Neural crest cell (in vitro differentiated cells): ENCODE results near the gene TAF4. TPM values are rescaled to one million over a fixed set of nuclear protein-coding genes. Genes with fewer than 3 reads are reported as not detected.

ENCODE experiments used
- DNase-seq: peaks from one replicate; pipeline ENCODE4 v3.0.0; 2021; ENCODE audit warnings: low read depth, mixed read lengths, low spot score
- H3K27ac Mint-ChIP-seq: one replicate; pipeline ENCODE4 v1.8.0; 2021; ENCODE audit warnings: mild to moderate bottlenecking, mixed read lengths; ENCODE audit not compliant: unreplicated experiment
- H3K27me3 Mint-ChIP-seq: 2 replicates; pipeline ENCODE4 v1.8.0; 2021; ENCODE audit warnings: low read depth, mild to moderate bottlenecking, mixed read lengths
- H3K36me3 Mint-ChIP-seq: 2 replicates; pipeline ENCODE4 v1.8.0; 2021; ENCODE audit warnings: low read depth, mild to moderate bottlenecking, mixed read lengths
- H3K4me1 Mint-ChIP-seq: 2 replicates; pipeline ENCODE4 v1.8.0; 2021; ENCODE audit warnings: mixed read lengths
- H3K4me3 Mint-ChIP-seq: one replicate; pipeline ENCODE4 v1.8.0; 2021; ENCODE audit warnings: mild to moderate bottlenecking, mixed read lengths
- H3K9me3 Mint-ChIP-seq: 2 replicates; pipeline ENCODE4 v1.8.0; 2021; ENCODE audit warnings: mixed read lengths
- total RNA-seq: library from RNA; stranded (reverse); gene quantifications from 2 replicates; pipeline ENCODE4 v1.2.1, GENCODE V29; 2021
- TF ChIP-seq, protein P1 (sequence below): fragments of 200-600 bp; sonication (generic); conservative IDR thresholded peaks from 2 replicates; pipeline ENCODE4 v1.5.0; 2021; ENCODE audit warnings: antibody characterized with exemption, mild to moderate bottlenecking

TAF4 gene
- total RNA-seq, 1 donor from 2014 or later: 33.6 TPM

DNA sequence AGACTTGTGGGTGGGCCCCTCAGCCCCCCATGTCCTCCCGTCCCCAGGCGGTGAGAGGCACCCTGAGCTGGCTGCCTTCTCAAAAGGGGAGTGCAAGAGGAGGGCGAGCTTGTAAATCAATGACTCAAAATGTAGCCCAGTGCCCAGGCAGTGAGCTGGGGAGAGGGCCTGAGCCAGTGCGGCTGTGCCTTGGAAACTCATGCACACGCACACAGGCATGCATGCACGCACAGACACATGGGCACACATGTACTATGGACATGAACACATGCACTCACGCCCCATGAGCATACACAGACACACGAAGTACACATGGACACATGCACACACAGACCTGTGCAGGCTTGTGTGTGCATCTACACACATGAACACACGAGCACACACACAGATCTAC, 133.5 kb downstream of the TAF4 start:
- Mint-ChIP-seq H3K4me3 (no peak overlapping the region), H3K36me3 (peaks cover 2% of the 10 kb centered on the region), H3K9me3 (no peaks in the 10 kb centered on the region), H3K4me1 (no peaks in the 10 kb centered on the region), H3K27ac (no peak overlapping the region), H3K27me3 (no peaks in the 10 kb centered on the region)
- no peak for DNase-seq
- TF ChIP-seq, protein P1, sequence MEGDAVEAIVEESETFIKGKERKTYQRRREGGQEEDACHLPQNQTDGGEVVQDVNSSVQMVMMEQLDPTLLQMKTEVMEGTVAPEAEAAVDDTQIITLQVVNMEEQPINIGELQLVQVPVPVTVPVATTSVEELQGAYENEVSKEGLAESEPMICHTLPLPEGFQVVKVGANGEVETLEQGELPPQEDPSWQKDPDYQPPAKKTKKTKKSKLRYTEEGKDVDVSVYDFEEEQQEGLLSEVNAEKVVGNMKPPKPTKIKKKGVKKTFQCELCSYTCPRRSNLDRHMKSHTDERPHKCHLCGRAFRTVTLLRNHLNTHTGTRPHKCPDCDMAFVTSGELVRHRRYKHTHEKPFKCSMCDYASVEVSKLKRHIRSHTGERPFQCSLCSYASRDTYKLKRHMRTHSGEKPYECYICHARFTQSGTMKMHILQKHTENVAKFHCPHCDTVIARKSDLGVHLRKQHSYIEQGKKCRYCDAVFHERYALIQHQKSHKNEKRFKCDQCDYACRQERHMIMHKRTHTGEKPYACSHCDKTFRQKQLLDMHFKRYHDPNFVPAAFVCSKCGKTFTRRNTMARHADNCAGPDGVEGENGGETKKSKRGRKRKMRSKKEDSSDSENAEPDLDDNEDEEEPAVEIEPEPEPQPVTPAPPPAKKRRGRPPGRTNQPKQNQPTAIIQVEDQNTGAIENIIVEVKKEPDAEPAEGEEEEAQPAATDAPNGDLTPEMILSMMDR: no peak

DNA sequence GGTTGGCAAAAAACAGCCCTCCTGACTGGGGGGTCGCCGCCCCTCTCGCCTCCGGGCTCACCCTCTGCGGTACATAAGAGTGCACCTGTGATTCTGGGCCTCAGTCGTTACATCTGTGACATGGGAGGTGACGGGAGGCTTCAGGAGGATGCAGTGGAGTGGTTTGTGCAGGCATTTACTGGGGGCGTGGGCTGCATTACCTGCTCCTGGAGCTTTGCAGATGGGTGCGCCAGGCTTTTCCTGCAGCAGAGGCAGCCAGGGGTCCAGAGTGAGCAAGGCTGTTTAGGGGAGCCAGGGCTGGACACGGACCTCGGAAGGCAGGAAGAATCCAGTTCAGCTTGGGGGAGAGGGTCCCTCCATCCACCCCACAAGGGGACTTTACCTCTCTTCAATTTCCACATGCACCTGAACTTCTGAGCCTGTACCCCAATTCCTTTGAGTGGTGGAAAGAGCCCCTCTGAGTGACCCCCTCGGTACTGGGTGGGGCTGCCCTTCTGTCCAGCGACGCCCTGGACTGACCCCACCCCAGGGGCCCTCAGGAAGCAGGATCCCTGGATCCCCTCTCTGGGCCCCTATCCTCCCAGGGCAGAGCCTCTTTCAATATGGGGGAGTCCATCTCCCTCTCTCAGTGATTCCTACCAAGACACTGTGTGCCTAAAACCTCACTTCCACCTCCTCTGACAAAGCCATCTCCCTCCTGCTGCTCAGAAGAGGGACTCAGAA, 134.0 kb downstream of the TAF4 start:
- H3K9me3 Mint-ChIP-seq: no peaks in the 10 kb centered on the region
- H3K27ac Mint-ChIP-seq: no peak overlapping the region
- DNase-seq: no peak
- no peak overlapping the region for H3K4me3 Mint-ChIP-seq
- no peaks in the 10 kb centered on the region for H3K4me1 Mint-ChIP-seq
- TF ChIP-seq, protein P1: no peak
- H3K27me3 Mint-ChIP-seq: no peaks in the 10 kb centered on the region
- H3K36me3 Mint-ChIP-seq: peaks cover 2% of the 10 kb centered on the region

DNA sequence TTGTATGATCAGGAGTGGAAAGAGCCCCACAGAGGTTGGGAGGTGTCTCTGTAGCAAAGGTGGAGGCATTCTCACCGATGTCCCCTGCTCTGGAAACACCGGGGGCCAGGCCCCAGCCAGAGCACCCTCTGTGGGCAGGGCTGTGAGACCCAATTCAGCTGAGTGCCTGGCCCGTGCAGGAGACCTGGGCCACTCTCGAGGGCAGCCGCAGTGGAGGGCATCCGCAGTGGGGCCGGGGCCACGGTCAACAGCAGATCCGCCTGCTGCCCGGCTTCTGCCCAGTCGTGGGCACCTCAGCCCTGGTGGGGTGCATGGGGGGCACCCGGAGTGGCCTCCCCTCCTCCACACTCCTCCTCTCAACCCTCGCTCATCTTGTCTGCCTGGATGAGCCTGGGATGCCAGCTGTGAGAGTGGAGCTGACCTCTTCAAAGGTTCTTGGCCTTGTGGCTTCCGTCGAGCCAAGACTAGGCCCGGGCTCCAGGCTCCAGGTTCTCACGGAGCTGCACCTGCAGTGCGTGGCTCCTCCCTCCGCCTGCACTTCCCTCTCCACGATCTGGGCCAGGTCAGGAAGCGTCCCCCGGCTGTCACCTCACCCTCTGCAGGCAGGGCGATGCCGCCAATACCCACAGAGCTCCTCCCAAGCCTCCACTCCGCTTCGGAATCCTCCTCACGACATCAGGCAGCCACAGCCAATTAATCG, 134.8 kb downstream of the TAF4 start:
- Mint-ChIP-seq H3K27me3 (no peaks in the 10 kb centered on the region), H3K27ac (no peak overlapping the region), H3K4me1 (no peaks in the 10 kb centered on the region), H3K9me3 (no peaks in the 10 kb centered on the region), H3K36me3 (peaks cover 2% of the 10 kb centered on the region), H3K4me3 (no peak overlapping the region)
- no peak for DNase-seq
- TF ChIP-seq, protein P1: no peak

DNA sequence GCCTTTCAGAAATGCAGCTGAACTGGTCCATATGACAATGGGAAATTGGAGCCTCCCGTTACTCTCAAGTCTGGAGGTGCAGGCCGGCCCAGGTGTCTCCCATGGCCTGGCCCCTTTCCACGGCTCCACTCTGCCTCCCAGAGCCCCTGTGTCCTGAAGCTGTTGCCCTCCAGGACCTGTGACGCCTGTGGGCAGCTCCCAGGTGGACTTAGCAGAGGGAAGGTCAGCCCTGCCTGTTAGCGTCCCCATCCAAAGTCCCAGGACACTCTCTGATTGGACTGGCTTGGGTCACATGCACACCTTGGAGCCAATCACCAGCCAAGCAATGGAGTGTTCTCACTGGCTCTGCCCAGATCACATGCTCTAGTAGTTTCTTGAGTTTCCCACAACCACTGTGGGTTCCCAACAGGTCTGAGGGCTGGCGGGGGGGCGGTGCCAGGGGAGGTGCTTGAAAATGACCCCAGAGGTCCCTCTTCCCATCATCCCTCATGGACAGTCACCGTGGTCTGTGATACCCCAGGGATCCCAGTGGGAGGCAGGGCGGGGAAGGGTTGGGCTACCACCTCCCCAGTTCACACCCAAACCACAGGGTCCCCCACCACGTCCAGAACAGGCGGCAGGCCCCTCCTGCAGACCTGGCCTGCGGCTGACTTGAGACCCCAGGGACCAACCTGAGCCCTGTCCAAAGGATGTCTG, 135.6 kb downstream of the TAF4 start:
- no peak for DNase-seq
- no peaks in the 10 kb centered on the region for H3K9me3 Mint-ChIP-seq
- H3K36me3 Mint-ChIP-seq: peaks cover 2% of the 10 kb centered on the region
- no peaks in the 10 kb centered on the region for H3K4me1 Mint-ChIP-seq
- no peak overlapping the region for H3K27ac Mint-ChIP-seq
- TF ChIP-seq, protein P1: no peak
- no peak overlapping the region for H3K4me3 Mint-ChIP-seq
- no peaks in the 10 kb centered on the region for H3K27me3 Mint-ChIP-seq

DNA sequence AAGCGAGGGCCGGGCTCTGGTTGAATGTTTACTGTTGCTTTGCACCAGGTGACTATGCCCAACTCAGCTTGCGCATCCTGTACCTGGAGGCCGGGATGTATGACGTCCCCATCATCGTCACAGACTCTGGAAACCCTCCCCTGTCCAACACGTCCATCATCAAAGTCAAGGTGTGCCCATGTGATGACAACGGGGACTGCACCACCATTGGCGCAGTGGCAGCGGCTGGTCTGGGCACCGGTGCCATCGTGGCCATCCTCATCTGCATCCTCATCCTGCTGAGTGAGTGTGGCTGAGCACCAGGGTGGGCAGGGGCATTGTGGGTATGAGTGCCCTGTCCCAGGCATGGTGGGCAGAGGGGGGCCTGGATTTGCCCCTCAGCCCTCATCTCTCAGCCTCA, 136.1 kb downstream of the TAF4 start:
- TF ChIP-seq, protein P1: no peak
- no peak for DNase-seq
- Mint-ChIP-seq H3K27ac (no peak overlapping the region), H3K9me3 (no peaks in the 10 kb centered on the region), H3K4me1 (no peaks in the 10 kb centered on the region), H3K4me3 (no peak overlapping the region), H3K27me3 (no peaks in the 10 kb centered on the region), H3K36me3 (no peaks in the 10 kb centered on the region)
